Esophagus muscularis mucosa (tissue), 4 donors: ENCODE data around the gene PML. TPM values are rescaled to one million over a fixed set of nuclear protein-coding genes. Genes with fewer than 3 reads are reported as not detected.

ENCODE experiments used
- DNase-seq: peaks from one replicate; pipeline ENCODE4 v3.0.0-alpha.2; 2017; ENCODE audit errors: extremely low spot score
- H3K27ac ChIP-seq, 4 donors: fragments of 200-600 bp; sonication (generic); replicated peaks in 1 of 4; 1 replicate in 3 of 4; 2 replicates in 1 of 4; pipeline ENCODE4 v1.5.1; 2016 to 2019; ENCODE audit warnings: mild to moderate bottlenecking in 1 of 4
- H3K27me3 ChIP-seq, 4 donors: fragments of 200-600 bp; sonication (generic); one replicate each; pipeline versions ENCODE4 v1.5.1 to v1.6.0; 2016 to 2019
- H3K36me3 ChIP-seq, 4 donors: fragments of 200-600 bp; sonication (generic); one replicate each; pipeline ENCODE4 v1.5.1; 2016 to 2019
- H3K4me1 ChIP-seq, 4 donors: fragments of 200-600 bp; sonication (generic); one replicate each; pipeline ENCODE4 v1.5.1; 2016 to 2019
- H3K4me3 ChIP-seq, 4 donors: fragments of 200-600 bp; sonication (generic); 1 replicate in 2 of 4; 2 replicates in 2 of 4; pipeline ENCODE4 v1.5.1; 2016 to 2019; ENCODE audit warnings: mild to moderate bottlenecking in 4 of 4, moderate library complexity in 1 of 4
- H3K9me3 ChIP-seq, 4 donors: fragments of 200-600 bp; sonication (generic); 1 replicate in 3 of 4; 2 replicates in 1 of 4; pipeline ENCODE4 v1.5.1; 2016 to 2019
- EP300 ChIP-seq: sonication (generic); formaldehyde crosslinking; IDR thresholded peaks from one replicate; pipeline ENCODE4 v1.6.1; 2017; ENCODE audit warnings: antibody characterized with exemption
- POLR2A ChIP-seq: fragments of 450-650 bp; IDR thresholded peaks from one replicate; pipeline ENCODE4 v1.6.1; 2017; ENCODE audit warnings: antibody characterized with exemption, moderate library complexity, mild to moderate bottlenecking, low read depth
- POLR2AphosphoS5 ChIP-seq, 2 donors: sonication (generic); formaldehyde crosslinking; IDR thresholded peaks; one replicate each; pipeline ENCODE4 v1.6.1; 2017; ENCODE audit warnings: antibody characterized with exemption in 2 of 2
- WGBS: methylation state at CpG from one replicate; pipeline ENCODE4 v1.1.5; 2018; 5-methylcytosine and 5-hydroxymethylcytosine counted together
- intact Hi-C: fragments of 100-400 bp; cut with DNase I; formaldehyde crosslinking; loops from one replicate; pipeline ENCODE4 v1.15.1; 2023
- total RNA-seq, 4 donors: library from RNA; depleted of rRNA; stranded (reverse); fragments of >200 nt; gene quantifications; one replicate each; pipeline versions ENCODE4 v1.1.0 to v1.2.1, GENCODE V29; 2016
- TF ChIP-seq, protein P1 (sequence below), 3 experiments: fragments of 200-600 bp in 2 of 3; fragments of 450-650 bp in 1 of 3; sonication (generic) in 2 of 3; IDR thresholded peaks; one replicate each; pipeline ENCODE4 v1.5.1; 2017 to 2019; ENCODE audit warnings: antibody characterized with exemption in 3 of 3, mild to moderate bottlenecking in 2 of 3, moderate library complexity in 1 of 3

Gene PML
- total RNA-seq, 4 donors from 2014 or later: 48.0 to 61.6 (median 57.2) TPM

GRCh38 chr15:73950831-73951561, 43.5 kb upstream of the PML start:
- WGBS: under 1% methylated on average over 10 of the region's 15 CpGs
- intact Hi-C loops: loop anchor here (1.0 kb wide), 1 partner anchor 13 kb away; no protein-coding TSS in a partner anchor
- Histone ChIP-seq H3K36me3 (peaks cover 14 to 35% (median 30%) of the 10 kb centered on the region in 4 donors), H3K4me3 (no peak overlapping the region), H3K4me1 (peaks cover 29 to 42% (median 39%) of the 10 kb centered on the region in 4 donors), H3K9me3 (no peaks in the 10 kb centered on the region), H3K27me3 (no peaks in the 10 kb centered on the region), H3K27ac (peak overlapping the region; percentile 94 to 98 (median 96))
- peak; percentile 97 for DNase-seq
- TF ChIP-seq EP300: no peak
- TF ChIP-seq, protein P1, sequence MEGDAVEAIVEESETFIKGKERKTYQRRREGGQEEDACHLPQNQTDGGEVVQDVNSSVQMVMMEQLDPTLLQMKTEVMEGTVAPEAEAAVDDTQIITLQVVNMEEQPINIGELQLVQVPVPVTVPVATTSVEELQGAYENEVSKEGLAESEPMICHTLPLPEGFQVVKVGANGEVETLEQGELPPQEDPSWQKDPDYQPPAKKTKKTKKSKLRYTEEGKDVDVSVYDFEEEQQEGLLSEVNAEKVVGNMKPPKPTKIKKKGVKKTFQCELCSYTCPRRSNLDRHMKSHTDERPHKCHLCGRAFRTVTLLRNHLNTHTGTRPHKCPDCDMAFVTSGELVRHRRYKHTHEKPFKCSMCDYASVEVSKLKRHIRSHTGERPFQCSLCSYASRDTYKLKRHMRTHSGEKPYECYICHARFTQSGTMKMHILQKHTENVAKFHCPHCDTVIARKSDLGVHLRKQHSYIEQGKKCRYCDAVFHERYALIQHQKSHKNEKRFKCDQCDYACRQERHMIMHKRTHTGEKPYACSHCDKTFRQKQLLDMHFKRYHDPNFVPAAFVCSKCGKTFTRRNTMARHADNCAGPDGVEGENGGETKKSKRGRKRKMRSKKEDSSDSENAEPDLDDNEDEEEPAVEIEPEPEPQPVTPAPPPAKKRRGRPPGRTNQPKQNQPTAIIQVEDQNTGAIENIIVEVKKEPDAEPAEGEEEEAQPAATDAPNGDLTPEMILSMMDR (IDR thresholded peaks at IDR 0.05): peak; percentile 81 to 95 (median 92)
- TF ChIP-seq POLR2AphosphoS5 (IDR thresholded peaks at IDR 0.05): peak; percentile 82 to 96

DNA sequence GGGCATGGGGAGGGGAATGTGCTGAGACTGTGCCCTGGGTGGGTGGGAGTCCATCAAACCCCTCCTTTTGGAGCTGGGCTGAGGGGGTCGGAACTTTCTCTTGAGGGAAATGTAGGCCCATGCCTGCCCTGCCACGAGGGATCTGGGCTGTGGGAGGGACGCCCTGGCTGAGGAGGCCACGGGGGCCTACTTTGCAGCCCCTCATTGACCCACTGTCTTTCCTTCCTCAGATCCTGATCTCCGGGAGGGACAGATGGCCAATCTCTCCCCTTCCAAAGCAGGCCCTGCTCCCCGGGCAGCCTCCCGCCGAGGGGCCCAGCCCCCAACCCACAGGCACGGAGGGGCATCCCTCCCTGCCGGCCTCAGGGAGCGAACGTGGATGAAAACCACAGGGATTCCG, 42.9 kb upstream of the PML start:
- 45% methylated on average over 12 of the region's 13 CpGs for WGBS
- Histone ChIP-seq H3K9me3 (no peaks in the 10 kb centered on the region), H3K27ac (peak overlapping the region; percentile 94 to 98 (median 96)), H3K36me3 (peaks cover 14 to 33% (median 28%) of the 10 kb centered on the region in 4 donors), H3K4me1 (peaks cover 29 to 48% (median 42%) of the 10 kb centered on the region in 4 donors), H3K4me3 (no peak overlapping the region), H3K27me3 (no peaks in the 10 kb centered on the region)
- no peak for TF ChIP-seq EP300
- no peak for TF ChIP-seq POLR2AphosphoS5 (IDR thresholded peaks at IDR 0.05)
- DNase-seq: no peak
- intact Hi-C loops: loop anchor here (1.0 kb wide), 1 partner anchor 13 kb away; no protein-coding TSS in a partner anchor

DNA sequence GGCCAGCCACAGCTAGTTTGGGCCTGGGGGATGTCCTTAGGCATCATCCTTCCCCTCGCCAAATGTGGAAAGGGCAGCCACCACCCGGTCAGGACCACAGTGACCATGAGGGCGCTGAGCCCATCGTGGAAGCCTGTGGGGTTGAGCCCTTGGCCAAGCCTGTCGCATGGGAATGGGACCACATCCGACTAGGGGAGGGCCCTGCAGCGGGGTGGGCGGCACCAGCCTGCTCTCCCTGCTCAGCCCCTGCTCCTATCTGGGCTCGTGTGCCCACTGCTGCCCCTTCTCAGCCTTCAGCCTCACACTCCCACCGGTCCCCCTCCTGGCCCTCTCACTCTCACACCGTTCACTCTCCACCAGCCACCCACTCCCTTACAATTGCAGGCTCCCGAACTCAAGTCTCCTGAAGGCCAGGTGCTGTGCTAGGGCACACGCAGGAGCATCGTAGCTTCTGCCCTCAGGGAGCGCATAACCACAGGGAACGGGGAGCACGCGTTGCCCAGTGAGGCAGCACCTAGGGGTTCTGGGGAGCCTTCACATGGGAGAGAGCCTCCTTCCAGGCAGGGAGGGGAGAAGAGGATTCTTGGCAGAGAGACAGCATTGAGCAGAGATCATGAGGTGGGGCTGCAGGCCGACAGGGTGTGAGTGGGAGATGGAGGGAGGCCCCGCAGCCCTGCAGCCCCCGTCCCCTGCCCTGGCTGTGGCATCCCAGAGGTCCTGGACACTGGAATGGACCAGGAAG, 42.2 kb upstream of the PML start:
- H3K4me1 ChIP-seq: peaks cover 29 to 54% (median 48%) of the 10 kb centered on the region in 4 donors
- no peak overlapping the region for H3K4me3 ChIP-seq
- no peaks in the 10 kb centered on the region for H3K9me3 ChIP-seq
- intact Hi-C loops: no loop called here
- DNase-seq: no peak
- H3K27me3 ChIP-seq: no peaks in the 10 kb centered on the region
- H3K36me3 ChIP-seq: peaks cover 13 to 26% (median 21%) of the 10 kb centered on the region in 4 donors
- TF ChIP-seq EP300 (no peak), POLR2A (no peak), POLR2AphosphoS5 (IDR thresholded peaks at IDR 0.05) (no peak)
- TF ChIP-seq, protein P1 (IDR thresholded peaks at IDR 0.05): no peak
- peak overlapping the region; percentile 94 to 98 (median 96) for H3K27ac ChIP-seq
- 84% methylated on average over 17 of the region's 21 CpGs for WGBS

DNA sequence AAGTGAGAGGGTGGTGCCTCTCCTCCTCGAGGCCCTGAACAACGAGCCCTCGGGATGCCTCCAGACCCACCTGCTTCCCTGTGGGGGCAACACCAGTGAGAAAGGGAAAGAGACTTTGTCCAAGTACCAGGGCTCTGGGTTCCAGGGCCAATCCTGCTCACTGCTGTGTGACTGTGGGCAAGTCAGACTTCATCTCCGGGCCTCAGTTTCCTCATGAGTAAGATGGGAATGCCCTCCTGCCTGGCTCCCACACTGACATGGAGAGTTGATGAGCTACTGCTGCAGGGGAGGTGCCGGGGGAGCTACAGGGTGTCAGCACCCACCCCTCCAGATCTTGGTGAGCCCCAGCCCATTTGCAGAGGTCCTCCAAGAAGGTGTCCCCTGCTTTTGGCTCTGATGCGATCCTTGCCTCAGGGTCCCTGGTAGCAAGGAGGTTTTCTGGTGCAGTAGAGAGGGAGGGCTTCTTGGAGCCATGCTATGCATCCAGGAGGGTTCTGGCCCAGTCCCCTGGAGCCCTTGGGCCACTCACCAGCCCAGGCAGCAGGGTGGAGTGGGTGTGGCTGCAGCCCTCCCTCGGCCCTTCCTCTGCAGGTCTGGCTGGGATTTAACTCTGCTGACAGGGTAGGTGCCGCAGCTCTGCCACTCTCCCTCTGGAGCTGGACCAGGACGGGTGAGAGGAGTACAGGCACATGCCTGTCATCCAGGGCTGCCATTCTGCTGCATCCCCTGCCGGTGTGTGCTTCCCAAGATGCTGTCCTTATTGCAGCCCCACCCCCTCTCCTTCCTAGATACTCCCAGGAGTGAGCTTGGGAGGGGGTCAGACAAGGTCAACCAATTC, 41.4 kb upstream of the PML start:
- DNase-seq: no peak
- H3K4me3 ChIP-seq: no peak overlapping the region
- peak overlapping the region; percentile 94 to 98 (median 96) for H3K27ac ChIP-seq
- intact Hi-C loops: no loop called here
- WGBS: 70% methylated on average over 3 of the region's 10 CpGs
- no peaks in the 10 kb centered on the region for H3K9me3 ChIP-seq
- peaks cover 29 to 54% (median 48%) of the 10 kb centered on the region in 4 donors for H3K4me1 ChIP-seq
- H3K27me3 ChIP-seq: no peaks in the 10 kb centered on the region
- peaks cover 5 to 18% (median 14%) of the 10 kb centered on the region in 4 donors for H3K36me3 ChIP-seq
- TF ChIP-seq POLR2AphosphoS5 (IDR thresholded peaks at IDR 0.05) (no peak), POLR2A (no peak), EP300 (no peak)
- TF ChIP-seq, protein P1 (IDR thresholded peaks at IDR 0.05): no peak
